SJSA1 (cell line): ENCODE measurements around the gene ANKS1B. TPM values are rescaled to one million over a fixed set of nuclear protein-coding genes. Genes with fewer than 3 reads are reported as not detected.

ENCODE experiments used
- DNase-seq, 2 experiments: peaks; one replicate each; pipeline ENCODE4 v3.0.0-alpha.2; 2015 to 2020; ENCODE audit warnings: low spot score in 2 of 2, low read depth in 1 of 2
- H3K27ac ChIP-seq: fragments of 250-450 bp; sonication (Bioruptor Pico); 2 replicates; pipeline ENCODE4 v1.5.1; 2020; ENCODE audit warnings: mild to moderate bottlenecking, moderate library complexity
- H3K27me3 ChIP-seq: fragments of 250-450 bp; sonication (Bioruptor Pico); replicated peaks from 2 replicates; pipeline ENCODE4 v1.5.1; 2020; ENCODE audit warnings: mild to moderate bottlenecking, moderate library complexity
- H3K36me3 ChIP-seq: fragments of 250-450 bp; sonication (Bioruptor Pico); 2 replicates; pipeline ENCODE4 v1.5.1; 2020; ENCODE audit warnings: mild to moderate bottlenecking
- H3K4me1 ChIP-seq: fragments of 250-450 bp; sonication (Bioruptor Pico); replicated peaks from 2 replicates; pipeline ENCODE4 v1.6.1; 2021; ENCODE audit warnings: mild to moderate bottlenecking
- H3K4me3 ChIP-seq: fragments of 250-450 bp; sonication (Bioruptor Pico); 2 replicates; pipeline ENCODE4 v1.5.1; 2020; ENCODE audit warnings: mild to moderate bottlenecking
- H3K9me3 ChIP-seq: fragments of 250-450 bp; sonication (Bioruptor Pico); replicated peaks from 2 replicates; pipeline ENCODE4 v1.5.1; 2020; ENCODE audit warnings: mild to moderate bottlenecking
- total RNA-seq: library from RNA; depleted of rRNA; stranded (reverse); fragments of >200 nt; shearing (Covaris generic); gene quantifications from 2 replicates; pipeline ENCODE4 v1.2.3, GENCODE V29; 2014

ANKS1B gene
- total RNA-seq, 1 experiment from 2014 or later = not detected

DNA sequence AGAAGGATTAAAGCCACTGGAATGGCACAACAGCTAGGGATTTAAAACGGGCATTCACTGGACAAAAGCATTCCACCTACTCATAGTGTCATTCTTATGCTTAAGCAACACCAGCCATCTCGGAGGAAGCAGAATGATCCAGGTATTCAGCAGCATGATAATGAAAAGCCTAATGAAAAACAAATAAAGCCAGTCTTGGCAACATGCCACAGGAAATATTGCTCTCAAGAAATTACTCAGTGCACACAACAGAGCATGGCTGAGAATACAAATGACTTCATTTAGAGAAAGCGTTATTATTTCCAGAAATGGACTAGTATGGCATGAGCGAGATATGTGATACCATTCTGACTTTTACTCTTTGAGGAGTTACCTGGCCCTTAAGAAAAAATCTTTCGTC is 897.5 kb downstream of the ANKS1B start:
- H3K4me3 ChIP-seq = no peak overlapping the region
- no peak for DNase-seq

DNA sequence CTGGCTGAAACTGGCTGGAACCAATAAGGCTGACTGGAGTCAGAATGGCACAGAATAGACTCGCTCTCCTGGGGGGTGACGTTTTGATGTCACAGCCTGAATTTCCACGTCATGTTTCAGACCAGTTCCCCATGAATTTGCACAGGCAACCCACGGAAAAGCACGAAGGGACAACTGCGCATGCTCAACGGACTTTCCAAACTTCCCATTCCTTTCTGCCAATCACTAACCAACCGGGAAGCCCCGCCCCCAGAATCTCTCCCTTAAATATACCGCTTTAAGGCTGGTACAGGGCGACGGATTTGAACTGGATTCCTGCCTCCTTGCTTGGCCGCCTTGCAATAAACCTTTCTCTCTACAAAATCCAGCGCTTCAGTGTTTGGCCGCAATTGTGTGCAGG is 904.9 kb downstream of the ANKS1B start:
- H3K27ac ChIP-seq = no peak overlapping the region
- H3K27me3 ChIP-seq = peaks cover 3% of the 10 kb centered on the region; the same call in 1 of the 2 replicates
- DNase-seq = no peak
- no peaks in the 10 kb centered on the region for H3K36me3 ChIP-seq
- no peaks in the 10 kb centered on the region for H3K4me1 ChIP-seq
- no peaks in the 10 kb centered on the region for H3K9me3 ChIP-seq
- H3K4me3 ChIP-seq = no peak overlapping the region

More for the DNA sequence above, 897.5 kb downstream of the ANKS1B start:
- Histone ChIP-seq H3K27ac (no peak overlapping the region), H3K9me3 (no peaks in the 10 kb centered on the region), H3K27me3 (no peaks in the 10 kb centered on the region), H3K36me3 (no peaks in the 10 kb centered on the region), H3K4me1 (no peaks in the 10 kb centered on the region)

DNA sequence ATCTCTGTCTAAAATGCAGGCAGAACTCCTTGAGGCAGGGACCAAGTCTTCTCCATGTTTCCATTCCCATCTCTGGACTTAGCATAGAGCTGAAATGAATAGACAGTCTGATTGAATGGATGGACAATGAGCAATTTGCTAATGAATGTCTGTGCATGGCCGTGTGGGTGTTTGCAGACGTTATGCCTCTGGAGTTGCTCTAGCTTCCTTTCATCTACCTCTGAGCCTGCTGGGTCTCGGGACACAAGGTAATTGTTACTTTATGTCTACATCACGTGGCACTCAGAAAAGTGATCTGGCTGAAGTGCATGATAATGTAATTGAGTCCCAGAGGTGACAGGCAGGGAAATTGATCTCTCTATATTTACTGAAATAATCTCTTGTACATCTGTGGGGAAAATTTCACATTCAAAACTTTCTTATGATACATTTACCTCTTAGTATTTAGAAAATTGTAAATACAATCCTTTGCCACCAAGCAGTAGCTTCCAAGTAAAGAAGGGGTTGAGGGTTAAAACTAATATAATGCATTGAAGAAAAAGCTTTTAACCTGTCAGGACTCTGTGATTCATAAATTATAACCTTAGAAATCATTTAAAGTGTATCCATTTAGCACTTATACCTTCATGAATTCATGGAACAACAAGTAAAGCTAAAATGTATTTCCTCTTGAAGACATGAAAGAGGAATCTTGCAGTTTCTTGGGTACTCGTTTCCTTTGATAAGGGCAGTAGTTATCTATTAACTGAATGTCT is 915.6 kb downstream of the ANKS1B start:
- DNase-seq = no peak
- Histone ChIP-seq H3K27me3 (no peaks in the 10 kb centered on the region), H3K36me3 (no peaks in the 10 kb centered on the region), H3K27ac (no peak overlapping the region), H3K4me3 (no peak overlapping the region), H3K4me1 (no peaks in the 10 kb centered on the region), H3K9me3 (no peaks in the 10 kb centered on the region)

DNA sequence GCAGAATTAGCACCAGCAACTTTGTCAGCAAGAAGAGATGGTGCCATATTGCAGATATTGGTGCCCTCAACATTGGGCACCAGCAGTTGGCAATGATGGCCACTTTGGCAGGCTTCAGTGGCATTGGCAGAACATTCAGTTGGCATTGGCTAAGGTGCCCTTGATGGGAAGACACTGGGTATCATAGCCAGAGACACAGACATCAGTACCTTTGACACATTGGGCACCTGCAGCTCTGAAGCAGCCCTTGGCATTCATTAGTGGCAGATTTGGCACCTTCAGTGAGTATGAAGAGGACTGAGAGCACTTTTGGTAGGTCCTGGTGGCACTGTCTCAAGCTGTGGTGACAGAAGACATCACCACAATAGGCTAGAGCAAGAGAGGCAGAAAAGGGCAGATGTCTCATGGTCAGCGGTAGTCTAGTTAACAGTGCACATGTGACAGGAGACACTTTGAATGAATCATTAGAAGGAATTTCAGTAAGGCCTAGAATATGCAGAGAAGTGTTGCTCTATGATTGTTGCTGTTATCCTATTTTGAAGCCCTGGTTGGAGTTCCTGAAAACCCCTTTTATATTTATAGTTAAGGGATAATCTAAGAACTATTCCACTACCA is 917.5 kb downstream of the ANKS1B start:
- H3K27ac ChIP-seq = no peak overlapping the region
- H3K4me3 ChIP-seq = no peak overlapping the region
- H3K4me1 ChIP-seq = no peaks in the 10 kb centered on the region
- no peaks in the 10 kb centered on the region for H3K9me3 ChIP-seq
- DNase-seq = no peak
- H3K36me3 ChIP-seq = no peaks in the 10 kb centered on the region
- H3K27me3 ChIP-seq = no peaks in the 10 kb centered on the region

DNA sequence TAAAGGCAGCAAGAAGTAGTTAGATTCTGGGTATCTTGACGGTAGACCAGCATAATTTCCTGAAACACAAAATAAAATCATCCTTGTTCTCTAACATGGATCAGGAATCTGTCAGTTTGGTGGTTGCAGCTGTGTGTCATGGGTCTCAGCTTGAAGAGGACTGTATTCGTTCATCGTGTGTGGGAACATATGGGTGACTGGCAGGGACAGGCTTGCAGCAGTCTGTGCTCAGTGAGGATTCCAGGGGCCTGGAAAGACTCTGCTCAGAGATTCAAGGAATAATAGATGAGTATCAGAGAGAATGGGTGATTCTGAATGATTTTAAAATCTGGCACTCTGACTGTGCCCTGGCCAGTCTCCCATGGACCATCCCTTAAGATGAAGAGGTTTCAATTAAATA is 918.0 kb downstream of the ANKS1B start:
- DNase-seq = no peak
- Histone ChIP-seq H3K4me1 (no peaks in the 10 kb centered on the region), H3K9me3 (no peaks in the 10 kb centered on the region), H3K27ac (no peak overlapping the region), H3K27me3 (no peaks in the 10 kb centered on the region), H3K36me3 (no peaks in the 10 kb centered on the region), H3K4me3 (no peak overlapping the region)

DNA sequence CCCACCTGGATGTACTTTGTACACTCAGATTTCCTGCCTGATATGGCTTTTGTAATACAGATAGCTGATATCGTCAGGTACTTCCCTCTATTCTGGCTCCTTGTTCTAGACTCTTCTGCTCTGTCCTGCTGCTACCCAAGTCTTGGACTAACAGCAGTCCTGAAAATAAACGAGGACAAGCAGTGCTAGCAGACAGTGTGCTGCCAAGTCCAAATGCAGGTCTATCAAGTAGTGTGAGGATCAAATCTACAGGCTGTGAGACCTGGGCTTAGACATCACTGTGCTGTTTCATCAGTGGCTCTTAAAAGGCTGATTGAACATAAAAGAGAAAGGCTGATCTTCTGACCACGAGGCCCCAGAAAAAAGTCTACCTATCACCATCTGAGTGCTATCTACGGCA is 921.6 kb downstream of the ANKS1B start:
- Histone ChIP-seq H3K36me3 (no peaks in the 10 kb centered on the region), H3K4me1 (no peaks in the 10 kb centered on the region), H3K27ac (no peak overlapping the region), H3K27me3 (0 out of 2 replicates have a peak, but pooled peaks cover 6% of the 10 kb centered on the region), H3K9me3 (no peaks in the 10 kb centered on the region), H3K4me3 (no peak overlapping the region)
- no peak for DNase-seq

DNA sequence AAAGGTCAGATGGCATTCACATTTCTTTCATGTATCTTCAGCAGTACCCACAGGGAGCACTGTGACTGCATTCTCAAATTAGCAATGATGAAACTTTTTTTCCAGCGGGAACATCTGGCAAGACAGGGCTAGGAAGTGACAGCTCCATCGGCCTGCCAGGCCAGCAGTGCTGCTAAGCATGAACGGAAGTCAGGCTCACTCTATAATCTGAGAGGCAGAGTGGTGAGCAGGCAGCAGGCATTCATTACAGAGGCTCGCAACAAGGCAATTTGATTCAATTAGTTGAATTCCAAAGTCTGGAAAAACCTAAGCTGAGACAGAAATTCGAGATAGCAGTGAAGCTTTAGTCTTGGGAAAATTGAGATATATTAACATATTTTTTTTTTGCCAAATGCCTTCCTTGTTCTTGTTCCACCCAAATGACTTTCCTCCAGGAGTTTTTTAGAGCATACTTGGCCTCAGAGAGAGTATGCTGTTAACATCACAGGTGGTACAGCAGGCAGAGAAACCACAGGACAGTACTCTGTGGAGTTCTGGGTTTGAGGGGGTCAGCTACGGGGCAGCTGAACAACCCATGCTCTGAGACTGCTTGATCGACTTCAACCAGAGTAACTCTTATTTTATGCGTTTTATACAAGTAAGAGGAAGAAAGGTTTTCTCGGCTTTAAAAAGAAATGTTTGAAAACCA is 924.8 kb downstream of the ANKS1B start:
- no peak for DNase-seq
- Histone ChIP-seq H3K4me1 (no peaks in the 10 kb centered on the region), H3K27ac (no peak overlapping the region), H3K36me3 (no peaks in the 10 kb centered on the region), H3K27me3 (0 out of 2 replicates have a peak, but pooled peaks cover 6% of the 10 kb centered on the region), H3K9me3 (no peaks in the 10 kb centered on the region), H3K4me3 (no peak overlapping the region)

DNA sequence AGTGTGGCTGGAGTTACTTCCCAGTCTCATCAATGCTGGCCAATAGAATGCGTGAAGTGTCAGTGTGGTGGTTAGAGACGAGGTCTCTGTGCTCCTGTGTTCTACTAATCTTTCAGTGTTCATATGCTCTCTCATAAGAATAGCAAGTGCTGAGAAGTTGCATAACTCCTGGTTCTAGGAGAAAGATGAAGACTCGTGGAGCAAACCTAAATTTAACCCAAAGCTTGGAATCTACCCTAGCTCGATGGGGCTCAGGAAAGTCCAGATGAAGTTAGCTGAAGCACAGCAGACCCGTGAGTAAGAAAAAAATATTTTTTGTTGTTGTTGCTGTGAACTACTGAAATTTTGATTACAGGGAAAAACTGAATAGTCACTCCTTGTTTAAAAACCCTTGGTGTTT is 927.1 kb downstream of the ANKS1B start:
- no peak for DNase-seq
- H3K9me3 ChIP-seq = no peaks in the 10 kb centered on the region
- H3K4me3 ChIP-seq = no peak overlapping the region
- 0 out of 2 replicates have a peak, but pooled peaks cover 6% of the 10 kb centered on the region for H3K27me3 ChIP-seq
- H3K4me1 ChIP-seq = no peaks in the 10 kb centered on the region
- H3K36me3 ChIP-seq = no peaks in the 10 kb centered on the region
- no peak overlapping the region for H3K27ac ChIP-seq

DNA sequence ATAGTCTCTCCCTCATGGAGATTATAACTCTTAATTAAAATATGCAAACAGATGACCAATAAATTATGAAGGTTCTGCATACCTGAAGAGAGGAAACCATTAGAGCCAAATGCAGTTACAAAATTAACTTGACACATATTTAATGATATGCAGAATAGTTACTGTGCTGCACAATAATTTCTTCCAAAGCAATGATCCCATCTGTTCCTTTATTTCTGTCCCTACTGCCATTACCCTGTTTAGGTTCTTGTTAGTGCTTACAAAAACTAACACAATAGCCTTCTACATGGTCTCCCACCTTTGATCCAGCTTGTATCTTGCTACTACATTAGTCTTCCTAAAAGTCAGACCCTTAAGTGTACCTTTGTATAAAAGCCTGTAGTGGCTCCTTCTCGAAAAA is 928.5 kb downstream of the ANKS1B start:
- Histone ChIP-seq H3K27ac (no peak overlapping the region), H3K4me1 (no peaks in the 10 kb centered on the region), H3K27me3 (0 out of 2 replicates have a peak, but pooled peaks cover 4% of the 10 kb centered on the region), H3K4me3 (no peak overlapping the region), H3K9me3 (no peaks in the 10 kb centered on the region), H3K36me3 (no peaks in the 10 kb centered on the region)
- DNase-seq = no peak

DNA sequence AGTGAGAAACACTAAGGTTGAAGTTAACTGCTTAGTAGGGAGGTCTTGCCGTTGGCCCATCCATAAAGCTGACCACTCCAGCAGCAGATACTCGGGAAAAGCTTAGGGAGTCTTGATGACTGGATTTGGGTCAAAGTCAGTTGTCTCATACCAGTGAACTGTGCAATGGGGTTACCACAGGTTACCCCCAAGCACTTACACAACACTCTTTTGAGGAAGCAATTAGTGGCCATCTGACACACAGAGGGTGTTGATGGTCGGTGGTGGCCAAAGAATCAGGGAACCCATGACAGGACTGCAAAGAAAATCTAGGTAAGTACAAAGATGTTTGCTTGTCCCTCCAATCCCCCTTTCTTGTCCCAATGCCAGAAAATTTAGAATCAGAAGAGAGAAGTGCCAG is 929.4 kb downstream of the ANKS1B start:
- H3K36me3 ChIP-seq = no peaks in the 10 kb centered on the region
- no peak for DNase-seq
- no peaks in the 10 kb centered on the region for H3K9me3 ChIP-seq
- H3K4me3 ChIP-seq = no peak overlapping the region
- no peak overlapping the region for H3K27ac ChIP-seq
- no peaks in the 10 kb centered on the region for H3K27me3 ChIP-seq
- no peaks in the 10 kb centered on the region for H3K4me1 ChIP-seq

DNA sequence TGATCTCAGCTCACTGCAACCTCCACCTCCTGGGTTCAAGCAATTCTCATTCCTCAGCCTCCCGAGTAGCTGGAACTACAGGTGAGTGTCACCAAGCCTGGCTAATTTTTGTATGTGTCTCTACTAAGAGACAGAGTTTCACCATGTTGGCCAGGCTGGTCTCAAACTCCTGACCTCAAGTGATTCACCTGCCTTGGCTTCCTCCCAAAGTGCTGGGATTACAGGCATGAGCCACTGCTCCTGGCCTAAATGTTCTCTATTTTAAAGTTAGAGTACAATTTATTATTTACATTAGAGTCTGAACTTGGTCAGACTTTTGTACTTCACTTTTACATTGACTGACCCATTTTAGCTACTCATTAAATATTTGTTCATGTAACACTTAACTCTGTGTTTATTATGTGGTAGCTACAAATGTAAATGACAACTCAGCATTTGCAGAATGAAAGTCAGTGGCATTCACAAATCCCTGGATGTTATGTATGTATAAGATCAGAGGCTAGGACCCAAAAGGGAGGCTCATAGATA is 930.1 kb downstream of the ANKS1B start:
- Histone ChIP-seq H3K4me3 (no peak overlapping the region), H3K4me1 (no peaks in the 10 kb centered on the region), H3K36me3 (no peaks in the 10 kb centered on the region), H3K9me3 (no peaks in the 10 kb centered on the region), H3K27ac (no peak overlapping the region), H3K27me3 (no peaks in the 10 kb centered on the region)
- no peak for DNase-seq

DNA sequence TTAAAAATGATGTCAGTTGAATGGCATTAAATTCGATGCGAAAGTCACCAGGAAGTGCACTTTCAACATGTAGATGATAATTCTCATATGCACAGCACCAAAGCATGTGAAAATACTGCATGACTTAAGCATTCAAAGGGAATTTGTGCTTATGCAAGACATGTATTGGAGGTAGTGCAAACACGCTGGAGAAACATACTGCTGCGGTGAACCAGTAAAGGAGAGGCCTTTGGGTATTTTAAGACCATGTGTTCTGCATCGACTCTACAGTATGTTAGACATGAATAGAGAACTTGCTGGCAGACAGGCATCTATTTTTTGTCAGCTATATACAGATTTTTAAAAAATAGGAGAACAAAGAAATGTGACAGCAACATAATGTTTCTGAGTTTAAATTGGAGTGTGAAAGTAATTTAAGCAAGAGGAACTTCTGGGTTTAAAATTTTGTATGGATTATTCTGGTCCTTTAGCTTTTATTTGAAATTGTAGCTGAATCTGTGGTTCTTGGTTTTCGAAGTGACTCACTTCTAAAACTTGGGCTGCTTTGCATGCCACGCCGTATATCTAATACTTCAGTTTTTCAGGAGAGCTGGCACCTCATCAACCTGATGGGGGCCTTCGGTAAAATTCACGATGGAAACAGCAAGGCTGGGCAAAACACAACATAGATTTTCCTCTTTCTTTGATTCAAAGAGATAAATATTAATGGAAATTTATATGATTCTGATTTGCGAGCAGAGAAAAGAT is 930.9 kb downstream of the ANKS1B start:
- no peak overlapping the region for H3K27ac ChIP-seq
- H3K4me1 ChIP-seq = no peaks in the 10 kb centered on the region
- DNase-seq = no peak

DNA sequence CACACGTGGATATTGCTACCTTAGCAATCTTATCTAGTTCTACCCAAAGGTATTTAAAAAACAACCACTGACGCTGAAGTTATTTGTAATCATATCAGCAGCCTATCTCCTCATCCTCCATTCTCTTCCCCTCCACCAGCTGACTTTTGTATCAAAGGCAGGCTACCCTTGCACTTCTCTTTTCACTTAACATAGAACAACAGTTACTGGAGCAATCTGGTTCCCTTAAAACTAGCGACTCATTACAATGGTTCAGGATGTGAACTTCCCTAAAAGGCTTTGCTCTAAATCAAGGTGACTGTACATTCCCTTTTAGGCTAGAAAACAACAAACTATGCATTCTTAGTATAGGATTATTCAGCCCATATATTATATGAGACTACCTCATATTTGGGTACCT is 935.0 kb downstream of the ANKS1B start:
- H3K27me3 ChIP-seq = no peaks in the 10 kb centered on the region
- no peak overlapping the region for H3K4me3 ChIP-seq
- no peak overlapping the region for H3K27ac ChIP-seq
- no peaks in the 10 kb centered on the region for H3K36me3 ChIP-seq
- H3K9me3 ChIP-seq = no peaks in the 10 kb centered on the region
- no peak for DNase-seq
- H3K4me1 ChIP-seq = no peaks in the 10 kb centered on the region

More for the DNA sequence above, 930.9 kb downstream of the ANKS1B start:
- H3K9me3 ChIP-seq = no peaks in the 10 kb centered on the region
- H3K36me3 ChIP-seq = no peaks in the 10 kb centered on the region
- no peak overlapping the region for H3K4me3 ChIP-seq
- no peaks in the 10 kb centered on the region for H3K27me3 ChIP-seq
